IMR-90 (cell line): ENCODE data around the gene NCCRP1. TPM values are rescaled to one million over a fixed set of nuclear protein-coding genes. Genes with fewer than 3 reads are reported as not detected.

Experiments used
- ATAC-seq: fragments of 200-7000 bp; cut with Tn5 transposase; 2 replicates; pipeline ENCODE4 v1.9.1; 2020; ENCODE audit warnings: low read depth, mild to moderate bottlenecking, moderate library complexity
- BruUV-seq: library from RNA; stranded (reverse); fragments of 400-500 nt; replicated peaks from 2 replicates; lab custom pipeline; 2021; lab: Mats Ljungman, UMichigan
- CTCF ChIA-PET: fragments of 300-600 bp; formaldehyde crosslinking; extraction: SDS; loops from one replicate; lab custom pipeline; 2021; ENCODE audit warnings: antibody characterized with exemption; lab: Yijun Ruan, JAX
- POLR2A ChIA-PET: fragments of 300-600 bp; sonication (Branson Sonifier 250); formaldehyde crosslinking; loops from one replicate; lab custom pipeline; 2022; ENCODE audit warnings: antibody characterized with exemption; ENCODE audit not compliant: unreplicated experiment; lab: Charles Lee
- DNase-seq: peaks from one replicate; pipeline ENCODE4 v3.0.0; 2013
- H2AFZ ChIP-seq: replicated peaks from 2 replicates; pipeline ENCODE3; 2013; ENCODE audit warnings: low read length, mild to moderate bottlenecking; ENCODE audit not compliant: poor library complexity
- H2AK5ac ChIP-seq: 2 replicates; pipeline ENCODE4 v1.6.1; 2013; ENCODE audit warnings: low read depth, low read length, inconsistent platforms
- H2AK9ac ChIP-seq: replicated peaks from 2 replicates; pipeline ENCODE3; 2013; ENCODE audit warnings: mild to moderate bottlenecking, low read depth, low read length, moderate library complexity; ENCODE audit not compliant: poor library complexity
- H2BK120ac ChIP-seq: 2 replicates; pipeline ENCODE4 v1.6.1; 2013; ENCODE audit warnings: low read depth, low read length, inconsistent platforms
- H2BK15ac ChIP-seq: 3 replicates; pipeline ENCODE4 v1.6.1; 2013; ENCODE audit warnings: low read depth, low read length, inconsistent platforms
- H2BK20ac ChIP-seq: 2 replicates; pipeline ENCODE4 v1.6.1; 2013; ENCODE audit warnings: low read depth, mild to moderate bottlenecking, inconsistent platforms, low read length, moderate library complexity
- H2BK5ac ChIP-seq: 2 replicates; pipeline ENCODE4 v1.6.1; 2013; ENCODE audit warnings: mild to moderate bottlenecking, low read depth, low read length, inconsistent platforms; ENCODE audit not compliant: poor library complexity, severe bottlenecking
- H3K14ac ChIP-seq: replicated peaks from 2 replicates; pipeline ENCODE4 v1.6.1; 2013; ENCODE audit warnings: low read depth, low read length, inconsistent platforms
- H3K18ac ChIP-seq: 2 replicates; pipeline ENCODE4 v1.6.1; 2013; ENCODE audit warnings: low read depth, low read length, control low read depth
- H3K23ac ChIP-seq: 2 replicates; pipeline ENCODE4 v1.6.1; 2013; ENCODE audit warnings: low read depth, low read length, inconsistent platforms
- H3K27ac ChIP-seq: 2 replicates; pipeline ENCODE4 v1.5.1; 2013; ENCODE audit warnings: mild to moderate bottlenecking, control low read depth, low read length; ENCODE audit not compliant: insufficient read depth
- H3K27me3 ChIP-seq: 2 replicates; pipeline ENCODE4 v1.6.1; 2013; ENCODE audit warnings: low read length; ENCODE audit not compliant: control insufficient read depth, insufficient read depth
- H3K36me3 ChIP-seq: 2 replicates; pipeline ENCODE4 v1.6.1; 2013; ENCODE audit warnings: low read length, mixed read lengths; ENCODE audit not compliant: control insufficient read depth, insufficient read depth
- H3K4ac ChIP-seq: 2 replicates; pipeline ENCODE4 v1.6.1; 2013; ENCODE audit warnings: low read depth, low read length, inconsistent platforms
- H3K4me1 ChIP-seq: 2 replicates; pipeline ENCODE4 v1.6.1; 2013; ENCODE audit warnings: low read length, mixed read lengths; ENCODE audit not compliant: control insufficient read depth, insufficient read depth
- H3K4me2 ChIP-seq: 2 replicates; pipeline ENCODE4 v1.6.1; 2013; ENCODE audit warnings: low read depth, mild to moderate bottlenecking, control low read depth, low read length, moderate library complexity
- H3K4me3 ChIP-seq: 2 replicates; pipeline ENCODE4 v1.5.1; 2013; ENCODE audit warnings: low read depth, mild to moderate bottlenecking, control low read depth, low read length, moderate library complexity; ENCODE audit not compliant: insufficient read depth
- H3K56ac ChIP-seq: 2 replicates; pipeline ENCODE4 v1.6.1; 2013; ENCODE audit warnings: low read length, inconsistent platforms; ENCODE audit not compliant: insufficient read depth; ENCODE audit errors: extremely low read depth
- H3K79me1 ChIP-seq, 2 experiments: 2 replicates each; pipeline ENCODE4 v1.6.1; 2013; ENCODE audit warnings: low read length in 2 of 2, inconsistent platforms in 1 of 2, low read depth in 1 of 2
- H3K9ac ChIP-seq: 2 replicates; pipeline ENCODE4 v1.6.1; 2013; ENCODE audit warnings: low read depth, low read length, control low read depth
- H3K9me1 ChIP-seq: 2 replicates; pipeline ENCODE4 v1.6.1; 2013; ENCODE audit warnings: low read length, inconsistent platforms; ENCODE audit not compliant: insufficient read depth
- H3K9me3 ChIP-seq: 2 replicates; pipeline ENCODE4 v1.6.1; 2013; ENCODE audit warnings: low read length; ENCODE audit not compliant: control insufficient read depth, insufficient read depth
- H4K20me1 ChIP-seq: 2 replicates; pipeline ENCODE4 v1.6.1; 2013; ENCODE audit warnings: low read length, inconsistent platforms; ENCODE audit not compliant: insufficient read depth
- H4K5ac ChIP-seq: 2 replicates; pipeline ENCODE4 v1.6.1; 2013; ENCODE audit warnings: mild to moderate bottlenecking, low read depth, low read length, control low read depth
- H4K8ac ChIP-seq, 2 experiments: 2 replicates each; pipeline ENCODE4 v1.6.1; 2013; ENCODE audit warnings: low read depth in 2 of 2, low read length in 2 of 2, control low read depth in 1 of 2, inconsistent platforms in 1 of 2
- H4K91ac ChIP-seq: 2 replicates; pipeline ENCODE4 v1.6.1; 2013; ENCODE audit warnings: low read depth, low read length, inconsistent platforms; ENCODE audit not compliant: insufficient read depth
- BHLHE40 ChIP-seq: fragments of 150-350 bp; IDR thresholded peaks from 2 replicates; pipeline ENCODE4 v1.6.1; 2016; ENCODE audit warnings: mild to moderate bottlenecking, low read depth, low read length
- CEBPB ChIP-seq: IDR thresholded peaks from 2 replicates; pipeline ENCODE4 v1.6.1; 2012; ENCODE audit warnings: low read depth, low read length, improper control_type of control experiment
- CHD1 ChIP-seq: IDR thresholded peaks from 2 replicates; pipeline ENCODE4 v1.6.1; 2012; ENCODE audit warnings: low read depth, low read length, improper control_type of control experiment
- FOS ChIP-seq: fragments of 150-350 bp; IDR thresholded peaks from 2 replicates; pipeline ENCODE4 v1.6.1; 2016; ENCODE audit warnings: low read depth, low read length
- MAFK ChIP-seq: IDR thresholded peaks from 2 replicates; pipeline ENCODE4 v1.6.1; 2012; ENCODE audit warnings: low read depth, low read length, improper control_type of control experiment
- MAZ ChIP-seq: IDR thresholded peaks from 2 replicates; pipeline ENCODE4 v1.6.1; 2012; ENCODE audit warnings: low read depth, mild to moderate bottlenecking, low read length, improper control_type of control experiment, moderate library complexity, borderline replicate concordance
- MXI1 ChIP-seq: IDR thresholded peaks from 2 replicates; pipeline ENCODE4 v1.6.1; 2012; ENCODE audit warnings: low read depth, mild to moderate bottlenecking, low read length, moderate library complexity, borderline replicate concordance
- NFE2L2 ChIP-seq: fragments of 150-350 bp; IDR thresholded peaks from 2 replicates; pipeline ENCODE4 v1.6.1; 2016; ENCODE audit warnings: low read depth, mild to moderate bottlenecking, low read length
- POLR2A ChIP-seq: IDR thresholded peaks from 2 replicates; pipeline ENCODE4 v1.6.1; 2012; ENCODE audit warnings: mild to moderate bottlenecking, low read depth, low read length
- RAD21 ChIP-seq: IDR thresholded peaks from 2 replicates; pipeline ENCODE4 v1.6.1; 2012; ENCODE audit warnings: low read length, improper control_type of control experiment
- RCOR1 ChIP-seq: IDR thresholded peaks from 2 replicates; pipeline ENCODE4 v1.6.1; 2012; ENCODE audit warnings: mild to moderate bottlenecking, low read length, improper control_type of control experiment; ENCODE audit not compliant: insufficient replicate concordance
- RFX5 ChIP-seq: IDR thresholded peaks from 2 replicates; pipeline ENCODE4 v1.8.0; 2012; ENCODE audit warnings: low read depth, mild to moderate bottlenecking, low read length, moderate library complexity
- SMC3 ChIP-seq: fragments of 150-350 bp; IDR thresholded peaks from 2 replicates; pipeline ENCODE4 v1.6.1; 2016; ENCODE audit warnings: low read depth, mild to moderate bottlenecking, antibody characterized with exemption, low read length, moderate library complexity
- WGBS, 2 experiments: methylation state at CpG; one replicate each; pipeline versions ENCODE4 v1.1.5 to v1.1.7; 2013; ENCODE audit warnings: missing lambda C conversion rate in 2 of 2; ENCODE audit not compliant: insufficient read length in 1 of 2; ENCODE audit errors: extremely low coverage in 2 of 2; 5-methylcytosine and 5-hydroxymethylcytosine counted together
- dilution Hi-C: fragments of 300-500 bp; cut with HindIII; formaldehyde crosslinking; loops from one replicate; pipeline ENCODE4 v1.14.3; 2018; ENCODE audit warnings: low sequenced_read_pairs; ENCODE audit not compliant: unreplicated experiment
- in situ Hi-C: fragments of 300-500 bp; cut with MboI; formaldehyde crosslinking; loops from 3 replicates; pipeline ENCODE4 v1.14.3; 2019; ENCODE audit warnings: low sequenced_read_pairs, inconsistent platforms, mixed read lengths
- intact Hi-C: fragments of 100-400 bp; cut with micrococcal nuclease; formaldehyde crosslinking; loops from 2 replicates; pipeline ENCODE4 v1.10.0; 2022
- polyA plus RNA-seq, 3 experiments: library from polyadenylated mRNA; depleted of rRNA; stranded (reverse); fragments of >200 nt; gene quantifications; 2 replicates each; pipeline ENCODE4 v1.2.3, GENCODE V29; 2012; ENCODE audit warnings: low replicate concordance in 1 of 3
- total RNA-seq: library from RNA; depleted of rRNA; stranded (reverse); fragments of >200 nt; gene quantifications from 2 replicates; pipeline ENCODE4 v1.2.3, GENCODE V29; 2012
- TF ChIP-seq, protein P1 (sequence below): fragments of 150-350 bp; IDR thresholded peaks from 2 replicates; pipeline ENCODE4 v1.6.1; 2017; ENCODE audit warnings: mild to moderate bottlenecking, antibody characterized with exemption, low read length, low read depth
- TF ChIP-seq, protein P2 (sequence below): conservative IDR thresholded peaks from 2 replicates; pipeline ENCODE4 v1.5.1; 2012; ENCODE audit warnings: mild to moderate bottlenecking, low read depth, low read length, improper control_type of control experiment
- TF ChIP-seq, protein P3 (sequence below): fragments of 150-350 bp; IDR thresholded peaks from 2 replicates; pipeline ENCODE4 v1.6.1; 2016; ENCODE audit warnings: low read depth, mild to moderate bottlenecking, low read length, moderate library complexity, borderline replicate concordance

Gene NCCRP1
- total and polyA plus RNA-seq, 2 of the 4 experiments (the other 2 are of a cell fraction): not detected

DNA sequence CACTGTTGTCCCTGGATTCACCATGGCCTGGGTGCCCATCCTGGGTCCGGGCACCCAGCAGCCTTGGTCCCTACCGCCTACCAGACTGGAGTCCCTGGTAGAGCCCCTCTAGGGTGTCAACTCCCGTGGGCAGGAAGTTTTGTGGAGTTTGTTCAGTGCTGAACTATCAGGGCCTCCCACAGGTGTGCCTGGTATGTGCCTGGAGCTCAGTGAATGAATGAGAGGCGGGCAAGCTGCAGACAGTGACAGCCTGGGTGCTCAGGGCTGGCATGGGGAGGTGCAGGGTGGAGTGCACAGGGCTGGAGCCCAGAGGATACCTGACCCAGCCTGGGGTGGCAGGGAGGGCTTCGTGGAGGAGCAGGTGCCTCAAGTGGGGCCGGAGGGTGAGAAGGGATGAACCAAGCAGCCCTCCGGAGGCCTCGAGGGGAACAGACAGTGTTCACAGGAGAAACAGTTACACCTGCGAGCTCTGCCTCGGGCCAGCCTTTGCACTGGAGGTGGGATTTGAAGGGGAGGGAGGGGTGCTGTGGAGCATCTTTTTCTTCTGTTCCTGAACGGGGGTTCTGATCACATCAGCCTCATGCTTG lies 41.6 kb upstream of the NCCRP1 start:
- in situ Hi-C loops: no loop called here
- Histone ChIP-seq H3K4ac (no peak overlapping the region), H3K9ac (no peak overlapping the region), H3K4me1 (peaks cover 20% of the 10 kb centered on the region), H3K14ac (no peak overlapping the region), H4K8ac (no peak overlapping the region), H3K56ac (no peak overlapping the region), H3K36me3 (no peaks in the 10 kb centered on the region), H4K5ac (no peak overlapping the region), H4K20me1 (peaks cover 49% of the 10 kb centered on the region), H2BK120ac (no peak overlapping the region), H3K79me1 (peaks cover 43 to 80% of the 10 kb centered on the region in 2 experiments), H3K27ac (no peak overlapping the region), H3K27me3 (no peaks in the 10 kb centered on the region), H4K91ac (no peak overlapping the region), H2AFZ (no peak overlapping the region), H3K4me2 (no peak overlapping the region), H2BK15ac (no peak overlapping the region), H3K4me3 (no peak overlapping the region), H2BK20ac (no peak overlapping the region), H3K9me3 (no peaks in the 10 kb centered on the region), H3K23ac (no peak overlapping the region), H3K18ac (no peak overlapping the region), H3K9me1 (peaks cover 28% of the 10 kb centered on the region), H2AK5ac (no peak overlapping the region), H2BK5ac (no peak overlapping the region), H2AK9ac (peak overlapping the region; percentile 28)
- DNase-seq (no peak), ATAC-seq (no peak)
- dilution Hi-C loops: no loop called here
- intact Hi-C loops: no loop called here
- WGBS, 2 experiments: 80% methylated on average over 4 of the region's 11 CpGs; no CpG with 5 or more reads in 1 of the 2 experiments
- ChIA-PET CTCF (interaction anchor here (1.1 kb wide), 1 partner anchor 33 kb away, joined by 3 read pairs; no protein-coding TSS in a partner anchor), POLR2A (no interaction called here)
- no TSS peak for BruUV-seq
- TF ChIP-seq, protein P1, sequence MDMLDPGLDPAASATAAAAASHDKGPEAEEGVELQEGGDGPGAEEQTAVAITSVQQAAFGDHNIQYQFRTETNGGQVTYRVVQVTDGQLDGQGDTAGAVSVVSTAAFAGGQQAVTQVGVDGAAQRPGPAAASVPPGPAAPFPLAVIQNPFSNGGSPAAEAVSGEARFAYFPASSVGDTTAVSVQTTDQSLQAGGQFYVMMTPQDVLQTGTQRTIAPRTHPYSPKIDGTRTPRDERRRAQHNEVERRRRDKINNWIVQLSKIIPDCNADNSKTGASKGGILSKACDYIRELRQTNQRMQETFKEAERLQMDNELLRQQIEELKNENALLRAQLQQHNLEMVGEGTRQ: no peak
- no peak for TF ChIP-seq RFX5
- no peak for TF ChIP-seq FOS
- no peak for TF ChIP-seq MAZ
- no peak for TF ChIP-seq SMC3
- TF ChIP-seq BHLHE40: no peak
- no peak for TF ChIP-seq CHD1
- TF ChIP-seq NFE2L2: no peak
- no peak for TF ChIP-seq CEBPB
- TF ChIP-seq, protein P2, sequence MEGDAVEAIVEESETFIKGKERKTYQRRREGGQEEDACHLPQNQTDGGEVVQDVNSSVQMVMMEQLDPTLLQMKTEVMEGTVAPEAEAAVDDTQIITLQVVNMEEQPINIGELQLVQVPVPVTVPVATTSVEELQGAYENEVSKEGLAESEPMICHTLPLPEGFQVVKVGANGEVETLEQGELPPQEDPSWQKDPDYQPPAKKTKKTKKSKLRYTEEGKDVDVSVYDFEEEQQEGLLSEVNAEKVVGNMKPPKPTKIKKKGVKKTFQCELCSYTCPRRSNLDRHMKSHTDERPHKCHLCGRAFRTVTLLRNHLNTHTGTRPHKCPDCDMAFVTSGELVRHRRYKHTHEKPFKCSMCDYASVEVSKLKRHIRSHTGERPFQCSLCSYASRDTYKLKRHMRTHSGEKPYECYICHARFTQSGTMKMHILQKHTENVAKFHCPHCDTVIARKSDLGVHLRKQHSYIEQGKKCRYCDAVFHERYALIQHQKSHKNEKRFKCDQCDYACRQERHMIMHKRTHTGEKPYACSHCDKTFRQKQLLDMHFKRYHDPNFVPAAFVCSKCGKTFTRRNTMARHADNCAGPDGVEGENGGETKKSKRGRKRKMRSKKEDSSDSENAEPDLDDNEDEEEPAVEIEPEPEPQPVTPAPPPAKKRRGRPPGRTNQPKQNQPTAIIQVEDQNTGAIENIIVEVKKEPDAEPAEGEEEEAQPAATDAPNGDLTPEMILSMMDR: no peak
- TF ChIP-seq, protein P3, sequence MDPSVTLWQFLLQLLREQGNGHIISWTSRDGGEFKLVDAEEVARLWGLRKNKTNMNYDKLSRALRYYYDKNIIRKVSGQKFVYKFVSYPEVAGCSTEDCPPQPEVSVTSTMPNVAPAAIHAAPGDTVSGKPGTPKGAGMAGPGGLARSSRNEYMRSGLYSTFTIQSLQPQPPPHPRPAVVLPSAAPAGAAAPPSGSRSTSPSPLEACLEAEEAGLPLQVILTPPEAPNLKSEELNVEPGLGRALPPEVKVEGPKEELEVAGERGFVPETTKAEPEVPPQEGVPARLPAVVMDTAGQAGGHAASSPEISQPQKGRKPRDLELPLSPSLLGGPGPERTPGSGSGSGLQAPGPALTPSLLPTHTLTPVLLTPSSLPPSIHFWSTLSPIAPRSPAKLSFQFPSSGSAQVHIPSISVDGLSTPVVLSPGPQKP: no peak
- no peak for TF ChIP-seq MAFK
- TF ChIP-seq RCOR1: no peak
- TF ChIP-seq POLR2A: no peak
- no peak for TF ChIP-seq MXI1
- TF ChIP-seq RAD21: no peak
